Umbilical cord (tissue), 2 donors: ENCODE data around the gene MRPL39. TPM values are rescaled to one million over a fixed set of nuclear protein-coding genes. Genes with fewer than 3 reads are reported as not detected.
A peak's percentile ranks its signal among the peaks of the same experiment; 100 is the strongest.

Source experiments
- DNase-seq: peaks from one replicate; pipeline ENCODE4 v3.0.0-alpha.2; 2015; ENCODE audit warnings: low spot score
- total RNA-seq: library from RNA; depleted of rRNA; stranded (reverse); fragments of >200 nt; gene quantifications from one replicate; pipeline ENCODE4 v1.2.3, GENCODE V29; 2014; ENCODE audit warnings: low replicate concordance; ENCODE audit not compliant: insufficient read depth

MRPL39 gene
- total RNA-seq, 1 donor from 2014 or later: 36.8 TPM

- DNase-seq: no peak
Observed at GRCh38 chr21:25615880-25616279, 8.6 kb upstream of the MRPL39 start.

DNA sequence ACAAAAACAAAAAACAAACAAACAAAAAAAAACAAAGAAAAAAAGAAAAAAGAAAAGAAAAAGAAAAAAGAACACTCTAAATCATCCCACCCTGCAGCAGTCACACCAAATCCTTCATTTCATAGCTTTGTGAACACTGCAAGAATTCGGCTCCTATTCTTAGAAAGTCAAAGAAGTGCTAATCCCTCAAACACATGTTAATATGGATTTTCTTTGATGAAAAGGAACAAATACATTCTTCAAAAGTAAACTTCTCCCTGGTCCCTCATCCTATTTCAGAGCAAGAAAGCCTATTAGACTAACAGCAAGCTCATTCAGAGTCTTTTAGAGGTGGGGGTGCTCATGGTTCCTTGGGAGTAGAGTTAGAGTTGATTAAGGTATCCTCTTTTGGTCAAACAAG is 7.2 kb upstream of the MRPL39 start:
- DNase-seq: no peak

DNA sequence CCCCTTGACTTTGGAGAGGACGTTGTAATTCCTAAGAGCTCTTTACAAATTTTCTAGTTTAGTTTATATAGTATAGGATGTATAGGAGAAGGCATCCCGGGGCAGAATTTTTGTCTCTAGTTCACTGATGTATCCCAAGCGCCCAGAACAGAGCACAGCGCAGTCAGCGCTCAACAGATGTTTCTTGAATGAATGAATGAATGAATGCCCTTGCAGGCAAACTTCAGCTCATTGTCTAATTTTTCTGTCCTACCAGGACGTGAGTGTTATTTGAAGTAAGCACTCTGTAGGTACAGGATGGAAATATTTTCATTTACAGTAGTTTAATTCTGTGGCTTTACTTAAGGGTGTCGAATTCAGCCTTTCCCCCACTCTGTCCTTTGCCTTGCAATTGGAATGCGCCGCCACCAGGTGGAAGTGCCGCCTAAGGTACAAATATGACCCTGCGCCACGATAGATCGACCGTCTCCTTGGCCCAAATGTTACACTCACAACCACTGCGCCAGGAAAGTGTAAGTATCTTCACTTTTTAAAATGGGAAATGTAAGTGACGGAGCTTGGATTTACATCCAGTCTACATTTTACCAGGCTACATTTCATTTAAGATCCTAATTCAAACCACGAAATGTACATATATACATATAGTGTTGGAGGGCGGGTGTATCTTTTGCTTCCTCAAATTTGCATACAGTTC is 910 bp upstream of the MRPL39 start:
- DNase-seq: peak; percentile 89

GRCh38 chr21:25589887-25590286 is 17.4 kb downstream of the MRPL39 start:
- DNase-seq: no peak

GRCh38 chr21:25586791-25587190 is 20.5 kb downstream of the MRPL39 start:
- no peak for DNase-seq

GRCh38 chr21:25586326-25586725 is 21.0 kb downstream of the MRPL39 start:
- DNase-seq: no peak

GRCh38 chr21:25584833-25585676 is 22.2 kb downstream of the MRPL39 start:
- no peak for DNase-seq

GRCh38 chr21:25583370-25584130 is 23.7 kb downstream of the MRPL39 start:
- no peak for DNase-seq

DNA sequence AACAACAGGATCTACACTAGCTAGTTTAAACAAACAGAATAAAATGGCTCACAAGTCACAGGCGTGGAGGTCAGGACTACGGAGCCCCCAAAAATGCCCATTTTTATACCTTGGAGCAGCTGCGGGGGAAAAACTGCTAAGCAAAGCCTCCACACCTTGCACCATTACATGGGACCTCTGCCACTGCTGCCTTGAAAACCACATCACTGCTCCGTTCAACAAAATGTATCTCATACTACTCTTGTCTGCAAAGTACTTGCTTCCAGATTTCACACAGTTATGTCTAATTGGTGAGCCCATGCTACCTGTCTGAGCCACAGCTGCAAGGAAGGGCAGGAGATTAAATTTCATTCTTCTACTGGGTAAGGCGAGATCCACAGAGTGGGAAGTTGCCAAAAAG is 24.4 kb downstream of the MRPL39 start:
- DNase-seq: no peak

- DNase-seq: no peak
Observed at GRCh38 chr21:25582164-25582790, 25.0 kb downstream of the MRPL39 start.

GRCh38 chr21:25581582-25581981 is 25.7 kb downstream of the MRPL39 start:
- no peak for DNase-seq

- DNase-seq: no peak
Observed at GRCh38 chr21:25580912-25581260, 26.4 kb downstream of the MRPL39 start.

DNA sequence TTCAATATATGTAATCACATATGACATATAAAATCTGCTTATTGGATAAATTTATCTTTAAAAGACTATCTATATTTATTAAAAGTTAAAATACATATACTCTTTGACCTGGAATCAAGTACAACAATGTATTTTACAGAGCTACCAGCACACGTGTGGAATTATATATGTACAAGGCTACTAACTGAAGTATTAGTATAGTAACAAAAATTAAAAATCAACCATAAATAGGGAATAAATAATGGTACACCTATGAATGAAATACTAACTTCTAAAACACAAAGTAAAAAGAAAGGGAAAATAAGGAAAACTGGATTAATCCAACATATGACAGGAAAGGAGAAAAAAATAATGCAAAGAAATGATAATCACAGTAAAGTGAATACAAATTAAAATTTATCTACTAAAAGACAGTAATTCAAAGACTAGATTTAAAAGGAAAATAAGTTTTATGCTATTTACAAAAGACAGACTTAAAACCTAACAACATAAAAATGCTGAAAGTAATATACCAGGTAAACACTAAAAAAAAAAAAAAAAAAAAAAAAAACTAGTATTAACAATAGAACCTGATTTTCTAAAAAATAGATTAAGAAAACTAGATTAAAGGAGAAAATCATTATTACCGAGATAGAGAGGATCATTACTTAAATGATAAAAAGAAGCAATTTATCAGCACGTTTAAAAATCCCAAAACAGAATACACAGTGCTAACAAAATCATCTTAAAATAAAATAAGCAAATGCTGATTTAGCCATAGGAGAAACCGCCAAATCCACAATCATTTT is 27.9 kb downstream of the MRPL39 start:
- no peak for DNase-seq

DNA sequence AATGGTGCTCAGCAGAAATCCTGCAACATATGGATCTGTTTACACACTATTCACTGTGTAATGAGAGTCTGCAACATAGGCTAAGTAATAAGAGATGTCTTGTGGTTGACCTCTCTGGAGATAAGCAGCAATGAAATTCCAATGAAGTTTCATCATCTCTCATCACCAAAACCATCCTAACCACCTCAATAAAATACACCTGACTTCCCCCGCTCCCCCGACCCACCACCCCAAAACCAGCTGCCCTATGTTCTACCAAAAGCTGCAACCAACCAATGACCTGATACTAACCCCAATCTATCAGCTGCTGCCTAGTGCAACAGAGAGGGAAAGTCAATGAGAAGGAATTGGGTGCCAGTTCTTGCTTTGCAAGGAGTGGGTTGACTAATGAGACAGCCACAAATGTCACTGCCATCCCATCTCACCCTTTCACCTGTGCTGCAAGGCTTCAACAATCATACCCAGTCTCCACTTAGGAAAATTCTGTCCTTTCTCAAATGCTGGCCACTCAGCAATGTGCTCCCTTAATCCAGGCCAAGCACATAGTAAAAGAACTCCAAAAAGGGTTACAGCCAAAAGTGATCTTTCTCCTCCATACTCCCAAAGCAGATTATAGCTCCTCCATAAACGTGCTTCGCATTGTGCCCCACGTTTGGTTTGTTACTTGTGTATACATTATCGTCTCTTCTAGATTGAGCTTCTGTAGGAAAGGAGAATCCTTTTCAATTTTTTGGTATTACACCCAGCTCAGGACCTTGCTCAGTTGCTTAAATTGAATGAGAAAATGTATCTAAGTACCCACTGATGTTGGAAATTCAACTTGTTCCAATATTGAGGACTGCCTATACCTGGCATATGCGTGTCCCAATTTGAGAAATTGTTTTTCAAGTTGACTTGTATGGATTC is 29.0 kb downstream of the MRPL39 start:
- no peak for DNase-seq

- DNase-seq: no peak
Observed at GRCh38 chr21:25577424-25578055, 29.7 kb downstream of the MRPL39 start.

DNA sequence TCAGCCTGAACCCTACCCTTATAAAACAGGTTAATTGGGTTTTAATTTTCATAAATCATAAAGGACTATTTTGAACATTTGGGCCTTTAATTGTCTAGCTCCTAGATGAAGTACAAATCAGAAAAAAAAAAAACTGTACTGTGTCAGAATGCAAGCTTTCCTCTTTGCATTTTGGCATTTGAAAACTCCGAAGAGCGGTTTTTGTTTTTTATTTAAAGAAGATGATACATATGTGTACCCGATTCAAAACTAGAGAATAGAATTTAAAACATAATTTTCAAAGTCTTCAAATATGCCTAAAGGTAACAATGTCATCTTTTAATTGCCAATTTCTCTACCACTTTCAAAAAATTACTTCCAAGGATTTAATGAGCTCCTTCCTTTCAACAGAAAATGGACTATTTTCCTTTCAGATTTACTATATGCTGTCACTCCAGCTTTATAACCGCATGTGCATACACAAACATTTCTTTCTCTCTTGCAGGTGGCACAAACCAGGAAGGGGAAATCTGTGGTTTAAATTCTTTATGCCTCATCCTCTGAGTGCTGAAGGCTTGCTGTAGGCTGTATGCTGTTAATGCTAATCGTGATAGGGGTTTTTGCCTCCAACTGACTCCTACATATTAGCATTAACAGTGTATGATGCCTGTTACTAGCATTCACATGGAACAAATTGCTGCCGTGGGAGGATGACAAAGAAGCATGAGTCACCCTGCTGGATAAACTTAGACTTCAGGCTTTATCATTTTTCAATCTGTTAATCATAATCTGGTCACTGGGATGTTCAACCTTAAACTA is 33.7 kb downstream of the MRPL39 start:
- peak; percentile 31 for DNase-seq

- no peak for DNase-seq
Observed at GRCh38 chr21:25572861-25573310, 34.4 kb downstream of the MRPL39 start.

GRCh38 chr21:25571726-25572121 is 35.6 kb downstream of the MRPL39 start:
- no peak for DNase-seq

DNA sequence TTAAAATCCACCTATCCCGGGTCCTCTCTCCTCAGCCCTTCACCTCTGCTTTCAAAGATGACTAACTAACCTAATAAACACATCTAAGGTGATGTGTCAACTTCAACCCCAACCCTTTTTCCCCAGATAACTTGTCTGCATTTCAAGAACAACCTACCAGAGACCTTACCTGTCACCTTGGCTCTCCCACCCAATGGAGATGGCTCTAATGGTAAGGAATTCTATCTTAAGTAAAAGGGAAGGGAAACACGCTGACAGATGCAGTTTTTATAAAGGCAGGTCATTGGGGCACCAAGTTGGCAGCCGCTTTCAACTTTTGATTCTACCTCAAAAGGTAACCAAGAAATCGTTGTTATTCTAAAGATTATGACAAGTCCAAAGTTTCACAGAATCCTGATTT is 37.6 kb downstream of the MRPL39 start:
- DNase-seq: no peak
